HG03432 (cell line): ENCODE measurements around the gene TBC1D16.

Experiments
- ATAC-seq: cut with Tn5 transposase; IDR thresholded peaks from one replicate; pipeline ENCODE4 v1.9.1; 2021; ENCODE audit warnings: mild to moderate bottlenecking, moderate library complexity; ENCODE audit not compliant: unreplicated experiment

TBC1D16 gene

GRCh38 chr17:79930877-79931816 is 104.5 kb downstream of the TBC1D16 start:
- no peak for ATAC-seq

GRCh38 chr17:79930062-79930876 is 105.4 kb downstream of the TBC1D16 start:
- no peak for ATAC-seq

- ATAC-seq, result no peak
These were observed 106.2 kb downstream of the TBC1D16 start for GRCh38 chr17:79929257-79930061.

GRCh38 chr17:79928502-79929256 is 107.0 kb downstream of the TBC1D16 start:
- ATAC-seq, result no peak

- ATAC-seq, result no peak
These were observed 107.8 kb downstream of the TBC1D16 start for GRCh38 chr17:79927688-79928501.

- ATAC-seq, result no peak
These were observed 108.5 kb downstream of the TBC1D16 start for GRCh38 chr17:79927136-79927661.

- no peak for ATAC-seq
These were observed 109.0 kb downstream of the TBC1D16 start for GRCh38 chr17:79926605-79927135.

- ATAC-seq, result no peak
These were observed 109.5 kb downstream of the TBC1D16 start for GRCh38 chr17:79926142-79926604.

- ATAC-seq, result no peak
These were observed 110.3 kb downstream of the TBC1D16 start for GRCh38 chr17:79925242-79925957.

- no peak for ATAC-seq
These were observed 111.1 kb downstream of the TBC1D16 start for GRCh38 chr17:79924639-79924976.

GRCh38 chr17:79923974-79924638 is 111.6 kb downstream of the TBC1D16 start:
- no peak for ATAC-seq

- ATAC-seq, result no peak
These were observed 112.9 kb downstream of the TBC1D16 start for GRCh38 chr17:79922798-79923197.

- no peak for ATAC-seq
These were observed 113.5 kb downstream of the TBC1D16 start for GRCh38 chr17:79922116-79922601.

- no peak for ATAC-seq
These were observed 114.1 kb downstream of the TBC1D16 start for GRCh38 chr17:79921411-79922115.

GRCh38 chr17:79920751-79921410 is 114.8 kb downstream of the TBC1D16 start:
- ATAC-seq, result no peak
